ENCODE data around the gene CPPED1. TPM values are rescaled to one million over a fixed set of nuclear protein-coding genes. Genes with fewer than 3 reads are reported as not detected.

The CPPED1 gene
- total RNA-seq, 1 donor from 2014 or later = 9.7 TPM

- H3K9me3 Mint-ChIP-seq = no peaks in the 10 kb centered on the region
- H3K36me3 ChIP-seq = no peaks in the 10 kb centered on the region
- H3K9ac ChIP-seq = no peak overlapping the region
- H2AFZ ChIP-seq (replicated peaks) = no peak overlapping the region
- no peak overlapping the region for H3K4me3 ChIP-seq
- peaks cover 5% of the 10 kb centered on the region for H3K79me2 ChIP-seq (ENCODE audit: low read depth)
- H3K27ac Mint-ChIP-seq = no peak overlapping the region
- no peaks in the 10 kb centered on the region for H4K20me1 ChIP-seq (ENCODE audit: low read depth)
- H3K4me1 ChIP-seq = no peaks in the 10 kb centered on the region
- no peaks in the 10 kb centered on the region for H3K9me3 ChIP-seq (ENCODE audit: low read depth)
- H3K27me3 ChIP-seq = no peaks in the 10 kb centered on the region
- H3K4me1 Mint-ChIP-seq = peaks cover 19% of the 10 kb centered on the region
- H3K4me2 ChIP-seq = no peak overlapping the region
- H3K36me3 Mint-ChIP-seq = no peaks in the 10 kb centered on the region
- H3K4me3 Mint-ChIP-seq = no peak overlapping the region
- DNase-seq (ENCODE audit: low spot score) = no peak
- H3K27ac ChIP-seq = no peak overlapping the region
- no peaks in the 10 kb centered on the region for H3K27me3 Mint-ChIP-seq (ENCODE audit: insufficient read depth, low read depth)
- peaks cover 4% of the 10 kb centered on the region for H3F3A ChIP-seq (ENCODE audit: low read depth)
- TF ChIP-seq EZH2phosphoT487 (IDR thresholded peaks at IDR 0.05) (no peak), CTCF (IDR thresholded peaks at IDR 0.05) (no peak), EZH2 (IDR thresholded peaks at IDR 0.05) (no peak)
Observed at GRCh38 chr16:12798846-12799245, 4.8 kb downstream of the CPPED1 start.

- H3K79me2 ChIP-seq (ENCODE audit: low read depth) = peaks cover 4% of the 10 kb centered on the region
- no peaks in the 10 kb centered on the region for H3K9me3 Mint-ChIP-seq
Observed at GRCh38 chr16:12798171-12798570, 5.5 kb downstream of the CPPED1 start.

GRCh38 chr16:12796498-12796897, 7.2 kb downstream of the CPPED1 start:
- H3K79me2 ChIP-seq (ENCODE audit: low read depth) = no peaks in the 10 kb centered on the region
- H3F3A ChIP-seq (ENCODE audit: low read depth) = no peaks in the 10 kb centered on the region
- peaks cover 5% of the 10 kb centered on the region for H3K9me3 Mint-ChIP-seq
- no peaks in the 10 kb centered on the region for H4K20me1 ChIP-seq (ENCODE audit: low read depth)
- no peaks in the 10 kb centered on the region for H3K36me3 ChIP-seq
- H3K36me3 Mint-ChIP-seq = no peaks in the 10 kb centered on the region
- H3K27ac ChIP-seq = no peak overlapping the region
- no peak for TF ChIP-seq EZH2 (IDR thresholded peaks at IDR 0.05)
- no peak for TF ChIP-seq CTCF (IDR thresholded peaks at IDR 0.05)
- TF ChIP-seq EZH2phosphoT487 (IDR thresholded peaks at IDR 0.05) = no peak
- no peak overlapping the region for H3K4me2 ChIP-seq
- H3K27ac Mint-ChIP-seq = no peak overlapping the region
- peaks cover under 1% of the 10 kb centered on the region for H3K27me3 Mint-ChIP-seq (ENCODE audit: insufficient read depth, low read depth)
- no peak overlapping the region for H3K4me3 Mint-ChIP-seq
- no peaks in the 10 kb centered on the region for H3K27me3 ChIP-seq
- H2AFZ ChIP-seq (replicated peaks) = no peak overlapping the region
- H3K9me3 ChIP-seq (ENCODE audit: low read depth) = no peaks in the 10 kb centered on the region
- no peaks in the 10 kb centered on the region for H3K4me1 ChIP-seq
- no peak for DNase-seq (ENCODE audit: low spot score)
- no peak overlapping the region for H3K9ac ChIP-seq
- peaks cover 5% of the 10 kb centered on the region for H3K4me1 Mint-ChIP-seq
- H3K4me3 ChIP-seq = no peak overlapping the region

More at GRCh38 chr16:12798171-12798570, 5.5 kb downstream of the CPPED1 start:
- no peak overlapping the region for H2AFZ ChIP-seq (replicated peaks)
- no peaks in the 10 kb centered on the region for H3K36me3 ChIP-seq
- no peaks in the 10 kb centered on the region for H3K36me3 Mint-ChIP-seq
- no peaks in the 10 kb centered on the region for H4K20me1 ChIP-seq (ENCODE audit: low read depth)
- no peak overlapping the region for H3K27ac ChIP-seq
- H3K27me3 ChIP-seq = no peaks in the 10 kb centered on the region
- TF ChIP-seq CTCF (IDR thresholded peaks at IDR 0.05) (no peak), EZH2phosphoT487 (IDR thresholded peaks at IDR 0.05) (no peak), EZH2 (IDR thresholded peaks at IDR 0.05) (no peak)
- no peak for DNase-seq (ENCODE audit: low spot score)
- H3K27ac Mint-ChIP-seq = no peak overlapping the region
- no peak overlapping the region for H3K4me3 ChIP-seq
- peaks cover 17% of the 10 kb centered on the region for H3K4me1 Mint-ChIP-seq
- no peak overlapping the region for H3K4me2 ChIP-seq
- H3K4me3 Mint-ChIP-seq = no peak overlapping the region
- H3K9me3 ChIP-seq (ENCODE audit: low read depth) = no peaks in the 10 kb centered on the region
- H3F3A ChIP-seq (ENCODE audit: low read depth) = peaks cover 3% of the 10 kb centered on the region
- H3K9ac ChIP-seq = no peak overlapping the region
- H3K4me1 ChIP-seq = no peaks in the 10 kb centered on the region
- no peaks in the 10 kb centered on the region for H3K27me3 Mint-ChIP-seq (ENCODE audit: insufficient read depth, low read depth)
